Activated naive CD4-positive, alpha-beta T cell (primary cell): ENCODE measurements around the gene PARP14.
"Not testable (repeated sequence)": the region's sequence is repeated elsewhere in the genome, so short reads cannot be mapped to it uniquely, and the experiment has no call there.

ENCODE experiments used
- DNase-seq, 4 experiments: peaks; one replicate each; lab custom pipeline; 2025; lab: John Stamatoyannopoulos, UW

Gene PARP14

DNA sequence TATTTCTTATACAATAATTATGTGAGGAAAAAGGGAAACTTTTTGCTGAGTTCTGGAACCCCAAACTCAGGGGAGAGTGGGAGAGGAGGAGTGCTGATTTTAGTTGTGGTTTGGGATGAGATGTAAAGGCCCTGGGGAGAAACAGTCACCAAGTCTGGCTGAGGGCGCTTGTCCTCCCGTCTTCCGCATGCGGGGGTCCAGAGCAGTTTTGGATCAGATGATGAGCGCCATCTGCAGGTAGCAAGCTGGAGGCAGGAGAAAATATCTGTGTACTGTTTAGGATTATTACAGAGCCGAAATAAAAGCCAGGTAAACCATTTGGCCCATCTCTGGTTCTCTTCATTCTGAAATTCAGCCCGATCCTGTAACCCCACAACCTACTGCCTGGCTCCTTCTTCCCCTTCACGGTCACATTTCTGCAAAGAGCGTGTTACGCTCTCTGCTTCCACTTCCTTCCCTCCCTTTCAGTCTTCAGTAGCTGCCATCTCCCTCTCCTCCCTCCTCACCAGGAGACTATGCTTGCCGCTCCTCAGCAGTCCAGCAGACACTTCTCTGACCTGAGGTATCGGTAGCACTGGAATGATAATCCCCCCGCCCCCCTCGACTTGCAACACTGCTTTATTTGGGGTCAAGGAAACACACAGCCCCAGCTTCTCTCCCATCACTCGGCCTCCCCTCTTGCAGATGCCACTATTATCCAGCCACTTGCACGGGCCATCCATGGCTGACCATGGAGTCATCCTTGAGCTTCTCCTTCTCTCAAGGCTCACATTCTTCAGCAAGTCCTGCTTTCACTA, 1.4 kb upstream of the PARP14 start:
- peak; percentile 22 to 68 (median 50) for DNase-seq

DNA sequence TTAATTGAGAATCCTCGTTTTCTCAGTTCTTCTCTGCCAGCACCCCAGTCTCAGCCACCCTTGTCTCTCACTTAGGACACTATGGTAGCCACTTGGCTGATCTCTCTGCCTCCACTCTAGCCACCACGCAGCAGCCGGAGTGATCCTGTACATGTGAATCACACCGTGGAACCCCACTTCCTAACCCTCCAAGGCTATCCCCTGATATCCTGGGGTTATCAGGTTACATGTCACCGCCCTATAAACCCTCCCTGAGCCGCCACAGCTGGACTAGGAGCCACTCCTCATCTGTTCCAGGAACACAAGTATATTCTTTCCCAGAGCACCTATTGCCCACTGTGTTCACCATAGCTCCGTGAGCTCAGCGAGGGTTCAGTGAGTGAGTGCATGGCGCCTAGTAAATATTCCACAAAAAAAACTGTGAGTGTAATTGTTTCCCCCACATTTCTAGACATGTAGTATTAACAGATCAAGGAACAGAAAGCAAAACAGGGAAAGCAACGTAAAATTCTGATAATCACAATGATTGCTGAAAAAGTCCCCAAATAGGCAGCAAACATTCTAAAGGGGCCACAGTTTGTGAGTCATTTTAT, 661 bp upstream of the PARP14 start:
- no peak for DNase-seq

DNA sequence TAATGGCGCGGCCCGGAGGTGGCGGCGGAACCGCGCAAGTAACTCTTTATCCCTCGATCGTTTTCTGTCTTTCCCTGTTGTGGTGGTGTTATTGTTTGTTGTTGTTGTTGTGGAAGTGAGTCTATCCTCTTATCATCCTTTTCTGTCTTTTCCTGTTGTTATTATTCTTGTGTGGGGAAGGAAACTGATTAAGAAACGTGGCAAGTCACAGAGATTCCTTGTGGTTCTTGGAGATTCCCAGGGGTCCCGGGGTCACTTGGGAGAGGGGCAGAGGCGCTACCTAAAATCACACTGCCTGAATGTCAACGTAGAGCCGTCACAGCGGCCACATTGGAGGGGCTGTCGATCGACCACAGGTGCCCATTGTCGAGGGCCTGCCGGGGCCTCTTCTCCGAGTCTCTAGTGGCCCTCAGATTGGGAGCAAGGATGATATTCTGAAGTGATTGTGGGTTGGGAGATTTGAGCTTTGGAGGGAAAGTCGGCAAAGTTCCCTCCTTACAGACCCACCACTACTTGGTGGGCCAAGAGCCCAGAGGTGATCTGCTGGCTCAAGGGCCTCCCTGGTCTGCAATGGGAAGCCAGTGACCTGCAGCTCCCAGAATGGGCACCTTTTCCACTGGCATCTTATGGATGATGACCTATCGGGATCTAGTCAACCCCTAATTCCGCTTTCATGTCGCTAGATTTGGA, 790 bp downstream of the PARP14 start:
- DNase-seq: no peak

DNA sequence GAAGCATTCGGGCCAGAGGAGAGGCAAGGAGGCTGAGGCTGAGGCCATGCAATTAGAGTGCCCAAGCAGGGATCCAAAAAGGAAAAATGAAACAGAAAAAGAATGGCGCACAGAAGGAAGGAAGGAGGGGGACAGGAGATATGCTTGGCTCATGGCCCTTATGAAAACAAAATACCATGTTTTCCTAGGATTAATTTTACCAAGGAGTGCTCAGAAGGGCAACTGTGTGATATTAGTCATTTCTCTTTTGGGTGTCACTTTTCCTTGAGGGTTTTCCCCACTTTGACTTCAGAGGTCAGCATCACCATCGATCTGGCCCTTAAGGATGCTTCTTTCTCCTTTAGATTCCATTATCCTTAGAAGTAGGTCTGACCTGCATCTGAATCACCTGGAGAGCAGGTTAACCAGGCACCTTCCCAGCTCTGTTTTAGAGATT, 1.4 kb downstream of the PARP14 start:
- DNase-seq: no peak

DNA sequence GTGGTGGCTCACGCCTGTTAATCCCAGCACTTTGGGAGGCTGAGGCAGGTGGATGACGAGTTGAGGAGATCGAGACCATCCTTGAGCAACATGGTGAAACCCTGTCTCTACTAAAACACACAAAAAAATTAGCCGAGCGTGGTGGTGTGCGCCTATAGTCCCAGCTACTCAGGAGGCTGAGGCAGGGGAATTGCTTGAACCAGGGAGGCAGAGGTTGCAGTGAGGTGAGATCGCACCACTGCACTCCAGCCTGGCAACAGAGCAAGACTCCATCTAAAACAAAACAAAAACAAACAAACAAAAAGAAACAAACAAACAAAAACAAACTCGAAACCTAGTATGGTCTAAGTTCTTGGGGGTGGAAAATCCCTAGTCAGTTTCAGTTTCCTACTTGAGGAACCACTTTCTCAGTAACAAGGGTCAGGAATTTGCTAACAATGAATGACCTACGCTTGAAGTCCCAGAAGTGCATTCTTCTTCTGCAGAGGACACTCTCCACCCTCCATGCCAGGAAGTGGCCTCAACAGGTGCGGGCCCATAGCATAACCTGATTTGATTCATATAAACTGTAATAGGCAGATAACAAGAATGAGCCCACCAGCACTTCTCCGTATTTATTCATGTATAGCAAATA, 2.3 kb downstream of the PARP14 start:
- DNase-seq: not testable (repeated sequence)

DNA sequence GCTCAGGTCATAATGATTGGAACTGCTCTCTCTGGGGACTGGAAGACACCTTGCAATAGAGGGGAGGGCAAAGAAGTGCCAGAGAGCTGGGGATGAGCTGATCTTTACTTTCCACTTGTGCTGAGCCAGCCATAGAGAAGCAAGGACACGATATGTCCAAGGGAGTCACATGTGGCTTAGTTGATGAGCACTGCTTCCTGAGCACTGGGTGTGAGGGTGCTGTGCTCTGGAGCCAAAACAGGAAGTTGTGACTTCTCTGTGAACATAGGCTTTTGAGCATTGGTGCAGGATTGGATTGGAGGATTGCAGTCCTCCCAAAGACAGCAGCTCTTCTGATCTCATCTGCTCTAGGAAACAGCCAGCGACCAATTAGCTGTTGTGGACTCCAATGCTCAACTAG, 6.7 kb downstream of the PARP14 start:
- DNase-seq: no peak

DNA sequence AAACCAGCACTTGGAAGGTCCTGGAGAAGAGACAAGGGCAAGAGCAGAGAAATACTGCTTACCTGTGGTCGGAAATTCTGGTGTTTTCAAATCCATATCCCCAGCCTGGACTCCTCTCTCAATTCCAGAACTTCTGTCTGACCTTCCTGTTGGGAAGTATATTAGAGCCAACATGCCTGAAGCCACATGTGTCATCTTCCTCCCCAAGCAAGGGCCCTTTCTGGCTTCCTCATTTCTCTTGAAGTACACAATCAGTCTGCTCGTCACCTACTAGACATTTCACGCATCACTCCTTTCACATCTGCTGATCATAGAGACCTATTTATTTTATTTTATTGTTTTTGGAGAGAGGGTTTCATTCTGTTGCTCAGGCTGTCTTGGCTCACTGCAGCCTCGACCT, 8.4 kb downstream of the PARP14 start:
- no peak for DNase-seq

DNA sequence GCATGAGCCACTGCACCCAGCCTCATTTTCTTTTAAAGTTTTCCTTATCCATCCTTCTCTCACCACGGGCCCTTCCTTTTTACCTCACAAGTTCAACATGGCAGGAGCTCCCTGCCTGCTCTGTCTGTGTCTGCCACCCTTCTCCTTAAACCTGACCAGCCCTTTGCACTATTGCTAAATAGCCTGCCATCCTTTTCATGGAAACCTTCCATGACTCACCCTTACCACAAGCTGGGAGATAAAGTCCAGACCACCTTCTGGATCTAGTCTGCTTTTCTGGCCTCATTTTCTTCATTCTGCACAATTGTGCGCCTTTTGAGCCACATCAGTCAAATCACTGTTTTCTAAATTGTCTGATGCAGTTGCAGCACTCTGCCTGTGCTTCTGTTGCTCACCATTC, 8.9 kb downstream of the PARP14 start:
- no peak for DNase-seq

DNA sequence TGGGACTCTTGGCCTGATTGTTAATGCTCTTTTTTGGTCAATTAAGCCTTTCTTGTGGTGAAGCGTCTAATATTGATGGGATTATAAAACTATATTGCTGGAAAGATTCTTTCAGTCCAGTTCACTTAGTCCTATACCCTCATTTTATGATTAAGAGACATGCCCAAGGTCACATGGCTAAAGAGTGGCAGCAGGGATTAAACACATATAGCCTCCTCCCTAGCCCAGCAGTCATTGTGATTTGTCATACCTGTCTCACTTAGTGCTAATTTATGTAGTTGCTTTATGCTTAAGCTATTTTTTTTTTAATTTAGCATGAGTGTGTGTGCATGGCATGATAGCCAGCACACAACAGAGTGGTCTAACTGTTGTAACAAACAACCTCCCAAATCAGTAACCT, 9.5 kb downstream of the PARP14 start:
- no peak for DNase-seq

DNA sequence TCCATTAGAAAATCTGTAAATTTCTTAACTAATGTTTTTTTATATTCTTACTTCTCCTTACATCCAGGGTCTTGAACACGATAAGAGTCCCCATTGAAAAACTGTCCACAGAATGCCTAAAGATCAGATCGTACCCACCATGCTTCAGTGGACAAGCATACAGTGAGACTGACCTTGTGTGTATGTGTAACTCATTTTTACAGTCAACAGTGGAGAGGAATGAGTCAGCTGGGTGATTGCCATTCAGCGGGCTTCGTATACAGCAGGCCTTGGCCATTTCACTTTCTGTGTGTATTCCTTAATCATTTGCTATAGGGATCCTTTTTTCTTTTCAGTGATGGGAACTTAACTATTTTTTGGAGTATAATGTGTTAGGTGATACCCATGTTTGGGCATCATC, 10.6 kb downstream of the PARP14 start:
- DNase-seq: no peak

DNA sequence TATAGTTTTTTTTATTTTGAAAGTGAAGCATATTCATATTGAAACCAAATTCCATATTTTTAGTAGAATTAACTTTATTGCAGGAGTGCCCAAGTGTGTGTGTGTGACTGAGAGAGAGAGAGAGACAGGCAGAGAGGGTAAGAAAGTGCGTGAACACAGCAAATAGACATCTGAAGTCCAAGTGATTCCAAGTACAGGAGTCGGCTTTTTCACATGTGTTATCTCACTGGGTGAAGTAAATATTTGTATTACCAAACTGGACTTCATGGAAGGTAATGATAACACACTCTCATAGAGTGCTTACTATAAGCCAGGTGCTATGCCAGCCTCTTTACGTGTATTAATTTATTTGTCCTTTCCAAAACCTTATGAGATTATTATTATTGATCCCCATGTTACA, 12.0 kb downstream of the PARP14 start:
- DNase-seq: no peak

DNA sequence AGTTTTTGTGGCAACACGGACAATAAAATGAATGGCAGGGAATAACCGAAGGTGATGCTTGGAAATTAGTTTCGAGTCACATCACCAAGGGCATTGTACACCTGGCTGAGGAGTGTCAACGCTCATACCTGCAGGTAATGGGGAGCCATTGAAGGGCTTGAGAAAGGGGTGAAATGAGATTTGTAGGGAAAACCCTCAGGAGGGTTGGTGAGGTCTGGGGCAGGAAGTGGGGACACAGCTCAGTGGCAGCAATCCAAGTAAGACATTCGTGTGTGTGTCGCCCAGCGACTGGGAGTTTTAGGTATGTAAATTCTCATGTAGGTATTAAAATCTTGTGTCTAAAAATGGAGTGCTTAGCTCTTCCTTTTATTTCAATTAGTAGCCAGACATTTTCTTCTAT, 14.3 kb downstream of the PARP14 start:
- no peak for DNase-seq

DNA sequence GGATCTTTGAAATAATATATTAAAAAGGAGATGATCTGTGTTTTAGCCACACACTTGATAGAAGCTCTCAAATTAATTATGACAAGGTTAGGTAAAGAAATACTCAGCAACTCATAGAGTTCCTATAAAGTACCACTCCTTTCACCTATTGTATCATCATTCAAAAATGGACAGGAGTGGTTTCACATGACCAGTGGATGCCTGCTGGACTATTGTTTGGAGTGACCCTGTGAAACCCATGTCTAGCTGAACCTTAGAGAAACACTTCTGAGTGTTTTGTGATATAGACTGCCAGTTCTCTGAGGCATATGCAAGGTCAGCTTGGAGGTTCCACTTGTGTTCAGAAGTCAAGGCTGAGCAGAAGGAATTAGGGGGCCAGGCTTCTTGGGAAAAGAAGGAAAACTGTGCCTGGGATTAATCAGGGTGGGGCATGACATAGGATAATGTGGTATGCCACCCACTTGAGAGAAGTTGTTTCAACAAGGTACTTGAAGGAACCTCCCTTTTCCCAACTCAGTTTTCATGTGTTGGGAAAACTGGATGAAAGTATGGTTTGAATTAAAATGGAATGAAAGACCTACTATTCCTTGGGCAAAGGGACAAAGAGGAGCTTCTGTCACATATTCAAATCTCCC, 15.4 kb downstream of the PARP14 start:
- DNase-seq: no peak

DNA sequence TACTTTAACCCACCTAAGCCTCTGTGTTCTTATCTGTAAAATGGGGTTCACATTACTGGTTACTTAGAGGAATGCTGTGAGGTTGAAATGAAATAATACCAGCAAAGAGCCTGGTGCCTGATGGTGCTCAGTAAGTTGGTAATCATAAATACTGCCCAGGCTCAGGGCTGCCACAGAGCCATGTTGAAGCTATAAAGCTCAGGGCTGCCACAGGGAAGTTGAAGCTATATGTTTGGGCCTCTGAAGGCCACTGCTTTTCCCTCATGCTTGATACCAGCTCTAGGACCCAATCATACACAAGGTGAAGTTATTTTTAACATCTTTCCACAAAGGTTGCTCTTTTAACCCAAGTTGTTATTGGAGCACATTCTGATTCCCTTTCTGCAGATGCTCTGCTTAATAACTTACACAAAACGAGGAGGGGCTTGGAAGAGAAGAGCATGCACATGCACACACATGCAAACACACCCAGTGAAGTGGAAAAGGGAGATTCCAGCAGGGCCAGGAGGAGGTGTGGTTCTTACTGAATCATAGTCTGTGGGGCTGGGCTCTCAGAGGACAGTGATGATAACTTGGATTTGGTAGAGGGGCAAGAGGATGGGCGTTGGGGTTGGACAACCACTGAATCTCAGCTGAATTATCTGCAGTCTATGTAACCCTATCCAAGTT, 17.4 kb downstream of the PARP14 start:
- no peak for DNase-seq

DNA sequence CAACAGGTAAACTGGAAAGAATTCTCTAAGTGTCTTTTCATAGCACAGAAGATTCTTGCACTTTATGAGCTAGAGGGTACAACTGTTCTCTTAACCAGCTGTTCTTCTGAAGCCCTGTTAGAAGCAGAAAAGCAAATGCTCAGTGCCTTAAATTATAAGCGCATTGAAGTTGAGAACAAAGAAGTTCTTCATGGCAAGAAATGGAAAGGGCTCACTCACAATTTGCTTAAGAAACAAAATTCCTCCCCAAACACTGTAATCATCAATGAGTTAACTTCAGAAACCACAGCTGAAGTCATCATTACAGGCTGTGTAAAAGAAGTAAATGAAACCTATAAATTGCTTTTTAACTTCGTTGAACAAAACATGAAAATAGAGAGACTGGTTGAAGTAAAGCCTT, 19.6 kb downstream of the PARP14 start:
- DNase-seq: no peak

DNA sequence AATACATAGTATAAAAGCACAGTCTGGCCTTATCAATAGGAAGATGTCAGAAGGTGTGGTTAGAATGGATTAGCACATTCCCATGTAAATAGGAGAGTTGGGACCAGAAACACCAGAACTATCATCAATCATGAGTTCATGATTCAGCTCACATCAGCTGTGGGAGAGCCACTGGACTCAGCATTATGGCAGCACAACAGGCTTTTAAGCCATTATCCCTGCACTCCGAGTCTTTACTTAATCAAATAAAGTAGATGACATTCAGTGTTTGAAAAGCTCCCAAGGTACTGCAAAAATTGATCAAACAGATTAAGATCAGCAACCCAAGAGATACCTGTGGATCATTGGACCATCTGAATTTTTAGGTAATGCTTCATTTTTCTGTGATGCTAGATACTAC, 24.7 kb downstream of the PARP14 start:
- no peak for DNase-seq

DNA sequence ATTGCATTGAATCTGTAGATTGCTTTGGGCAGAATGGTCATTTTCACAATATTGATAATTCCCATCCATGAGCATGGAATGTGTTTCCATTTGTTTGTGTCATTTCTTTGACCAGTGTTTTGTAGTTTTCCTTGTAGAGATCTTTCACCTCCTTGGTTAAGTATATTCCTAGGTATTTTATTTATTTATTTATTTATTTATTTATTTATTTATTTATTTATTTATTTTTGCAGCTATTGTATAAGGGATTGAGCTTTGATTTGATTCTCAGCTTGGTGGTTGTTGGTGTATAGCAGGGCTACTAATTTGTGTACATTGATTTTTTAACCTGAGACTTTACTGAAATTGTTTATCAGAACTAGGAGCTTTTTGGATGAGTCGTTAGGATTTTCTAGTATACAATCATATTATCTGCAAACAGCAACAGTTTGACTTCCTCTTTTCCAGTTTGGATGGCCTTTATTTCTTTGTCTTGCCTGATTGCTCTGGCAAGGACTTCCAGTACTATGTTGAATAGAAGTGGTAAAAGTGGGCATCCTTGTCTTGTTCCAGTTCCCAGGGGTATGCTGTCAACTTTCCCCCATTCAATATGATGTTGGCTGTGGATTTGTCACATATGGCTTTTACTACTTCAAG, 30.1 kb downstream of the PARP14 start:
- DNase-seq: not testable (repeated sequence)

DNA sequence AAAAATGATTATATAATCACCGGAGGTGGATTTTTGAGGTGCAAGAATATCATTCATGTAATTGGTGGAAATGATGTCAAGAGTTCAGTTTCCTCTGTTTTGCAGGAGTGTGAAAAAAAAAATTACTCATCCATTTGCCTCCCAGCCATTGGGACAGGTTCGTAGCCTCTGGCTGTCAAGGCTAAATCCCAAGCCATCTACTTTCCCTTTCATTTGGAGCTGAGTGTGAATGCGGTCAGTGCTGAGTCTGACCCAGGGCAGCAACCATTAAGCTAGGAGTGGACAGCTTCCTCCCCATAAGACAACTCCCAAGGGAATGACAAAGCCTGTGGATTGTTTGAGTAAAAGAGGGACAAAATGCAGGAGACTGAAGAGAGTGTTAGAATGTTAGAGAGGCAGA, 33.6 kb downstream of the PARP14 start:
- no peak for DNase-seq

DNA sequence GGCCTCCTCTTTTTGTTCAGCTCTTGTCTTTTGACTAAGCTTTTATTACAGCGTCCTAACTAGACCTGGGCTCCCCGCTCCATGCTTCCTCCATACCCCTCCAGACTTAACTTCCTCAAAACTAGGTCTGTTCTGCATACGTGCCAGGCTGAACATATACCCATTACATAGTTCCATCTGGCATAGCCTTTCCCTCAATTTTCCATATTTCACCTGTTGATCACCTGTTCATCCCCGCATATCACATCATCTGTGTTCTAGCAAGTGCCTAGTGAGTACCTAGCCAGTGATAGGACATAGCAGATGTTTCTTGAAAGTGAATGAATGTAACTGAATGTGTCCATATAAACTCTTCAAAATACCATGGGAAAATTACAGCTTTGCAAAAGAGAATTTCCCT, 36.0 kb downstream of the PARP14 start:
- DNase-seq: no peak

DNA sequence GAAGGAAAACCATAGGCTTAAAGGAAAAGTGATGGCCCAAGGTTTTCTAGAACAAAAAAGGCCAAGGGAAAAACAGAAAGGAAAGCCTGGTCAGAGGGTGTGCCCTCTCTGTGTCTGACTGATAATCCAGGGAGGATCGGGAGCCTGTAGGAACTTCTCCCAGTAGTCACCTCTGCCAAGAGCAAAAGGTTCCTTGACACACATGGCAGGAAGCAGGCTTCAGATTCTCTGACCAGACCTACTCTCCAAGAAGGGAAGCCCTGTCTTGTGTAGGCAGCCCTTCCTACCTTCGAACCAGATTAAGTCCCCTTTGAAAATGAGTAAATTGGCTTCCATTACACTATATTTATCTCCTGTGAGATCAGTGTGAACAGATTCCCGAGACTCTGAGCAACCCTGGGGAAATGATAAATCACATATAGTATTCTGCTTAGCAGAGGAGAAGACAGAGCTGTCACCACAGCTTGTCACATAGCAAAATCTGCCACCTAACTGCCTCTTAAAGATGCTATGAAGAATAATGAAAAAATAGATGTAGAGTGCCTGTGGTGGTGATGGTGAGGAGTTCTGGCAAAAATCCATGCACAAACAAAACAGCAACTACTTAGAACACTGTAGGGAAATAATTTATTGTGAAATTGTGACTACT, 38.8 kb downstream of the PARP14 start:
- DNase-seq: no peak

DNA sequence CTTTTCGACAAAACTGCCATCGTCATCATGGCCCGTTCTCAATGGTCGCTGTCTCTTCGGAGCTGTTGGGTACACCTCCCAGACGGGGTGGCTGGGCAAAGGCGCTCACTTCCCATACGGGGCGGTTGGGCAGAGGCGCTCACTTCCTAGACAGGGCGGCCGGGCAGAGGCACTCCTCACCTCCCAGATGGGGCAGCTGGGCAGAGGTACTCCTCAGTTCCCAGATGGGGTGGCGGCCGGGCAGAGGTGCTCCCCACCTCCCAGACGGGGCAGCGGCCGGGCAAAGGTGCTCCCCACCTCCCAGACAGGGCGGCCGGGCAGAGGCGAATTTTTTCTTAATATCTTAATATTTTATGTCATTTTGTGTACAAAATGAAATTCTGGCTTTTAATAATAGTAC, 44.5 kb downstream of the PARP14 start:
- no peak for DNase-seq
